Raji (cell line): Measurements from ENCODE around the gene OMG.
A peak's percentile ranks its signal among the peaks of the same experiment; 100 is the strongest.

Source experiments
- POLR2A ChIP-seq: IDR thresholded peaks from 2 replicates; pipeline ENCODE4 v1.6.1; 2011; ENCODE audit warnings: low read depth, low read length, control low read depth; ENCODE audit not compliant: insufficient read depth

OMG gene, protein sequence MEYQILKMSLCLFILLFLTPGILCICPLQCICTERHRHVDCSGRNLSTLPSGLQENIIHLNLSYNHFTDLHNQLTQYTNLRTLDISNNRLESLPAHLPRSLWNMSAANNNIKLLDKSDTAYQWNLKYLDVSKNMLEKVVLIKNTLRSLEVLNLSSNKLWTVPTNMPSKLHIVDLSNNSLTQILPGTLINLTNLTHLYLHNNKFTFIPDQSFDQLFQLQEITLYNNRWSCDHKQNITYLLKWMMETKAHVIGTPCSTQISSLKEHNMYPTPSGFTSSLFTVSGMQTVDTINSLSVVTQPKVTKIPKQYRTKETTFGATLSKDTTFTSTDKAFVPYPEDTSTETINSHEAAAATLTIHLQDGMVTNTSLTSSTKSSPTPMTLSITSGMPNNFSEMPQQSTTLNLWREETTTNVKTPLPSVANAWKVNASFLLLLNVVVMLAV

DNA sequence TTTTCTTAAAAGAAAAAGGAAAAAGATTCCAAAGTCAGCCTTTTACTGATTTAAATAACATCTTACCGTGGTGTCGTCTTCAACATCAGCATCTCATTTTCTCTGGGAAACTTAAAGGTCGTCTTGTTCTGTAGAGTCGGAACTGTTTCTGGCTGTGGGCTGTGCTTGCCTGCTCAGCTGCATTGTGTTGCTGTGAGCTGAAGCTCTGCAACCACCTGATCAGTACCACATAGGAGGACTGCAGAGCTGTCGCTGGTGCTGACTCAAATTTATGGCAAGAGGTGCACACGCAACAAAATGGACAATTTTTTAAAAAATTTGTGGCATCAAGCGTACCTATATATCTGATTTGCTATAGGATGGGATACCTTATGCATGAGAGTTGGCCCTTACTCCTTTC is at the start of gene OMG:
TSS of gene OMG (minus strand) at position 150 of the 400 bp plus-strand sequence. CDS start 908 bp downstream, outside the sequence.
- no peak for TF ChIP-seq POLR2A

- TF ChIP-seq POLR2A, result no peak
Measured at GRCh38 chr17:31339906-31340661, 43.0 kb upstream of the OMG start.

GRCh38 chr17:31329221-31329620 is 32.2 kb upstream of the OMG start:
- TF ChIP-seq POLR2A, result no peak

DNA sequence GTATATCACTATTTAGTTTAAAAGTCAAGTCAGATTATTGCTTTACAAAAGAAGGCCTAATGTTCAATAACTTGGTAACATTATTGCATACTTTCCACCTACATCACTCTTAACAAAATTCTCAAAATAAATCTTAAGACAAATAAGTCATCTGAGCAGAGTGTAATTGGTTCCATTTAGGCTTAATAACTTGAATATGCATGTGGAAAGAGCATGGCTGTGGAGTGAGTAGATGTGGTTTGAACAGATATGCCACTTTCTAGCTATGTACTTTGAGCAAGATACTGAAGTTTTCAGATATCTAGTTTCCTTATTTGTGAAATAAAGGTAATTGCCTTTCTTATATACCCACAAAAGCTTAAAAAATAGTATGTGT is 31.1 kb upstream of the OMG start:
- TF ChIP-seq POLR2A, result no peak

DNA sequence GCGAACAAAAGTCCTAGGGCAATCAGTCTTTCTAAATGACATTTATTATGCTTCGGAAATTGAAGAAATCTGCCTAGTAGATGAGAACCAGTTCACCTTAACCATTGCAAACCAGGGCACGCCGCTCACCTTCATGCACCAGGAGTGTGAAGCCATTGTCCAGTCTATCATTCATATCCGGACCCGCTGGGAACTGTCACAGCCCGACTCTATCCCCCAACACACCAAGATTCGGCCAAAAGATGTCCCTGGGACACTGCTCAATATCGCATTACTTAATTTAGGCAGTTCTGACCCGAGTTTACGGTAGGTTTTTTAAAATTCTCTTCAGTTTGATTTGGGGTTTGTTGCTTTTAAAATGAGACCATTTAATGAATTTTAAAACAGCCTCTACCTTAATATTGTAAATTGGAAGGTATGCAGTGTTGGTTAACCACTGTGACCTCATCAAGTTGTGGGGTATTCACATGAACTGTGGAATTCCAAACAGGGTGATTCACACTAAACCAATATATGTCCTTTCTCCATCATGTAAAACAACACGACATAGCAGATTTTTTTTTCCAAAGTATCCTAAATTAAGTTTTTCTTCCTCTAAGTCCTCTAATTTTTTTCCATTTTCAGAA is 30.6 kb upstream of the OMG start:
- TF ChIP-seq POLR2A, result no peak

DNA sequence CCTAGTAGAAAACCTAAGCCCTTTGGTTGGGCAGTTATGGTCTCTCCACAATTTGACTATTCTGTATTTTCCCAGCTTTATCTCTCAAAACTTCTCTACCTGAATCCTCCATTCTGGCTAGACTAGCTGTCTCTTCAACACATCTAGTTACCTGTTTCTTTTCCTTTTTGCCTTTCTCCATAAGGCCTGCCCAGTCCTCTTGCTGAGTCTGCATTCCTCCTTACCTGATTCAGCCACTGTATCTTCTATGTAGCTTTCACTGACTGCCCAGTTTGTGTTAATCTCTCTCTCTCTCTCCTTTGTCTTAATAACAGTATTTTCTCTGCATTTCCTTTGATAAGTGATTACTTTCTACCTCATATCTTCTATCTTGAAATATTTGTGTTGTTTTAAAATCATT is 26.5 kb upstream of the OMG start:
- TF ChIP-seq POLR2A, result no peak

DNA sequence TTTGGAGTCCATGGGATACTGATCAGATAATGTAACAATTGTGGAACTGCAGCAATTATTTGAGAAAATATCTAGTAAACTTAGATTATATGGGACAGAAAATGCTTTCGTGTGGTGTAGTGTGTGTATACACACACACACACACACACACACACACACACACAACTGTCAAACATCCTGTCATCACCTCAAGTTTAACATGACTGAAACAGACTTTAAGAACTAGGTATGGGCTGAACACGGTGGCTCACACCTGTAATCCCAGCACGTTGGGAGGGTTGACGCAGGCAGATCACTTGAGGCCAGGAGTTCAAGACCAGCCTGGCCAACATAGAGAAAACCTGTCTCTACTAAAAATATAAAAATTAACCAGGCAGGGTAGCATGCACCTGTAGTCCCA is 24.9 kb upstream of the OMG start:
- TF ChIP-seq POLR2A, result no peak

GRCh38 chr17:31321481-31321880 is 24.4 kb upstream of the OMG start, which contains the start of gene EVI2A:
Gene EVI2A, minus strand, starts transcription at chr17:31321622. Its CDS starts 2,609 bp downstream, at chr17:31319013.
- TF ChIP-seq POLR2A, result peak; percentile 39

- no peak for TF ChIP-seq POLR2A
Measured at GRCh38 chr17:31320791-31321190, 23.8 kb upstream of the OMG start.

DNA sequence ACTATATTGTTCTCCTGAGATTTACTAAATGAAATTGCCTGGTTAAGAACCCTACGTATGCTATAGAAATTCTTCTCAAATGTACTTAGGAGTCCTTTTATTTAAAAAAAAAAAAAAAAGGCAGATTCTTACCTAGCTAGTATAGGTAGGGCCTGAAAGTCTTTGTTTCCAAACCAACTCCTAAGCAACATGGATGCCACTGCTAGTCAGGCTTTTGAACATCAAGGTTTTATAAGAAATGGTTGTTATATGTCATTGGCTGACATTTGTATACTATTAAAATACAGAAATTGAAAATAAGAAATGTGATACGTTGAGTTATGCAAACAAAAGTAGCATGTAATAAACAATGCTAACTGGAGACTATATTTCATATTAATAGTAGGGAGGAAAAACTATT is 23.2 kb upstream of the OMG start:
- no peak for TF ChIP-seq POLR2A

- TF ChIP-seq POLR2A, result peak; percentile 43; the same call in 1 of the 2 replicates
Measured at GRCh38 chr17:31318851-31319661, 22.0 kb upstream of the OMG start.

DNA sequence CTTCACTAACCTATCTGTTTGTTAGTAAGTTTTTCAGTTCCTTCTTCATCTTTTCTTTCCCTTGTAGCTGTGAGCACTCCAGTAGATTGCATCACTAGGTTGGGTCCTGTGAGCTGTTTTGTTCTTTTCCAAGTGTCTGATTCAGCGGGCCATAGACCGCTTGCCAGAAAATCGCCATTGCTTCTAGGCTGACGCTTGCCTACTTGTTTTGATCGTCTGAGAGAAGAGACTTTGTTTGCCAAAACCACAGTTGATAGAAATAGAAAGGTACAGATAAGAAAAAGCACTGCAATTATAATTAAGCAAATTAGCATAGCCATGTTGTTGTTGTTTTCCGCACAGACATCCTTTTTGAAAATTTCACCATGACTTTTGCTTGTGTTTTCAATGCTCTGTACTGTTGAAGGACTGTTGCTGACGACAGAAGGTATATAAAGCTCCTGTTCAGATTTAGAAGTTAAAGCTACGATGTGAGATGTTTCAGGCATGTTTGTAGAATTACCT is 21.3 kb upstream of the OMG start:
- TF ChIP-seq POLR2A, result peak; percentile 74

GRCh38 chr17:31314782-31315100 is 17.7 kb upstream of the OMG start:
- no peak for TF ChIP-seq POLR2A

- peak; percentile 33; the same call in 1 of the 2 replicates for TF ChIP-seq POLR2A
Measured at GRCh38 chr17:31313982-31314781, 17.1 kb upstream of the OMG start, which contains the start of gene EVI2B. Gene EVI2B, minus strand, starts transcription at chr17:31314054. Its CDS starts 8,445 bp downstream, at chr17:31305609.
